Measurements from ENCODE around the gene CCL4.
"Not testable (repeated sequence)": the region's sequence is repeated elsewhere in the genome, so short reads cannot be mapped to it uniquely, and the experiment has no call there.

The CCL4 gene

GRCh38 chr17:36118477-36119353, 15.1 kb downstream of the CCL4 start:
- DNase-seq, result no peak

GRCh38 chr17:36120221-36120620, 16.6 kb downstream of the CCL4 start:
- no peak for DNase-seq

DNA sequence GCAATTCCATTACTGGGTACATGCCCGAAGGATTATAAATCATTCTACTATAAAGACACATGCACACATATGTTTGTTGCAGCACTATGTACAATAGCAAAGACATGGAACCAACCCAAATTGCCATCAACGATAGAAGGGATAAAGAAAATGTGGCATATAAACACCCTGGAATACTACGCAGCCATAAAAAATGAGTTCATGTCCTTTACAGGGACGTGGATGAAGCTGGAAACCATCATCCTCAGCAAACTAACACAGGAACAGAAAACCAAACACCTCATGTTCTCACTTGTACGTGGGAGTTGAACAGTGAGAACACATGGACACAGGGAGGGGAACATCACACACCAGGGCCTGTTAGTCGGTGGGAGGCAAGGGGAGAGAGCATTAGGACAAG, 17.5 kb downstream of the CCL4 start:
- not testable (repeated sequence) for DNase-seq

DNA sequence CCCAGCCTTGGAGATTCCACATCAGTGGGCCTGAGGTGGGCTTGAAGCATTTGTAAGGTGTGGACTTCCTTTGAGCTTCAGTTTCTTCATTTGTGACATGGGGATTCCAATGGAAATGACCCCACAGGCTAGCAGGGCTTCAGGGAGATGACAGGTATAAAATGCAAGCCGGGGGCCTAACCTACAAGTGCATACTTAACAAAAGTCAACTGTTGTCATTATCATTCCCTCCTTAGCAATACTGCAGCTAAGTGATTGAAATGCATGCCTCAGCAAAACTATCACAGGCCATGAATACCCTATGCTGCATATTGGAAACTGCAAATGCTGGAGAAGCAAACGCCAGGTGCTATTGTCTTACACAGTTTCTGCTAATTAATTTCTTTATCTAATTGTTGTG, 19.8 kb downstream of the CCL4 start:
- no peak for DNase-seq

- DNase-seq, result no peak
These were observed 21.5 kb downstream of the CCL4 start for GRCh38 chr17:36124879-36125824.

GRCh38 chr17:36127199-36127893, 23.7 kb downstream of the CCL4 start:
- DNase-seq, result no peak

GRCh38 chr17:36127911-36128310, 24.3 kb downstream of the CCL4 start:
- DNase-seq, result no peak

DNA sequence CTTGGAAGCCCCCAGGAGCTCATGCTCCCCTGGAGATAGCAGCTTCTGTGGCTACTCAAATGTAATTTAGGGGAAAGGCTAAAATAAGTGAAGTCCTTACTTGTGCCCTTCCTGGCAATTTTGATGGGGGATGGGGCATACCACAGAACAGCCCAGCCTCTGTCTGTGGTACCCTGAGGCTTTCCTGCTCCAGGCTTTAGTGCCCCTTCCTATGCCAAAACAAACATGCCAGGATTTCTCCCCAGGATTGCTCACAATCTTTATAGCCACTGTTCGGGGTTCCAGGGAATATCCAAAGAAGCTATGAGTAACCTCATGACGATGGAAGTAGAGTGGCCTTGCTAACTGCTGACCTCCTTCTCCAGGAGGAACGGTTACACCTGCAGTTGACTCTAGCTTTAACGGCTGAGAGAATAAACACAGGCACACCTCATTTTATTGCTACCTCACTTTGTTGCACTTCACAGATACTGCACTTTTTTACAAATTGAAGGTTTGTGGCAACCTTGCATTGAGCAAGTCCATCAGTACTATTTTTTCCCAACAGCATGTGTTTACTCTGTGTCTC, 24.9 kb downstream of the CCL4 start:
- no peak for DNase-seq

DNA sequence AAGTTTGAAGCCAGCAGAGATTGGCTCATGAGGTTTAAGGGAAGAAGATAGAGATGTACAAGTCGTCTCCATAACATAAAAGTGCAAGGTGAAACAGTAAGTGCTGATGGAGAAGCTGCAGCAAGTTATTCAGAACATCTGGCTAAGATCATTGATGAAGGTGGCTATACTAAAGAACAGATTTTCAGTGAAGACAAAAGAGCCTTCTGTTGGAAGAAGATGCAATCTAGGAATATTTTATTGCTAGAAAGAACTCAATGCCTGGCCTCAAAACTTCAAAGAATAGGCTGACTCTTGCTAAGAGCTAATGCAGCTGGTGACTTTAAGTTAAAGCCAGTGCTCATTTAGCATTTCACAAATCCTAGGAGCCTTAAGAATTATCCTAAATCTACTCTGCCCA, 26.0 kb downstream of the CCL4 start:
- no peak for DNase-seq

GRCh38 chr17:36130346-36130745, 26.7 kb downstream of the CCL4 start:
- DNase-seq, result no peak

GRCh38 chr17:36131421-36131820, 27.8 kb downstream of the CCL4 start:
- DNase-seq, result no peak

- DNase-seq, result no peak
These were observed 28.3 kb downstream of the CCL4 start for GRCh38 chr17:36131931-36132330.

DNA sequence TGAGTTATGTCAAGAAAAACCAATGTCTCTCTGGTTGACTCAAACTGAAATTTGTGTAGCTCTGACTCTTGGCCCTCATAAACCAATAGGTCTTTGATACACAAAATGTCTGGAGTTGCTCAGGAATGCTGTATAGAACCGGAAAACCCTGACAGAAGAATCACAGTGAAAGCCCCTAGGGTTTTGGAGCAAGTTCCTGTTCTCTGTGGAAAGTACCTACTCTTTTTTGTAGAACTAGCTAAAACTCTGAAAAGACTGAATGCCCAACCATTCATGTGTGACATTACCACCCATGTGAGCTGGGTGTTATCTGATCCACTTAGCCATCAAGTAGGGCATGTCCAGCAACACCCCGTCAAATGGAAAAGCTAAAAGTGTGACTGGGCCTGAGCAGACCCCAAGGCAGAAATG, 28.8 kb downstream of the CCL4 start:
- no peak for DNase-seq

- no peak for DNase-seq
These were observed 30.1 kb downstream of the CCL4 start for GRCh38 chr17:36133602-36134236.

GRCh38 chr17:36135465-36135864, 31.8 kb downstream of the CCL4 start:
- no peak for DNase-seq

GRCh38 chr17:36136036-36136435, 32.4 kb downstream of the CCL4 start:
- no peak for DNase-seq

GRCh38 chr17:36136439-36136838, 32.8 kb downstream of the CCL4 start:
- DNase-seq, result no peak

GRCh38 chr17:36142235-36142634, 38.6 kb downstream of the CCL4 start:
- no peak for DNase-seq

GRCh38 chr17:36142806-36143205, 39.2 kb downstream of the CCL4 start:
- no peak for DNase-seq

DNA sequence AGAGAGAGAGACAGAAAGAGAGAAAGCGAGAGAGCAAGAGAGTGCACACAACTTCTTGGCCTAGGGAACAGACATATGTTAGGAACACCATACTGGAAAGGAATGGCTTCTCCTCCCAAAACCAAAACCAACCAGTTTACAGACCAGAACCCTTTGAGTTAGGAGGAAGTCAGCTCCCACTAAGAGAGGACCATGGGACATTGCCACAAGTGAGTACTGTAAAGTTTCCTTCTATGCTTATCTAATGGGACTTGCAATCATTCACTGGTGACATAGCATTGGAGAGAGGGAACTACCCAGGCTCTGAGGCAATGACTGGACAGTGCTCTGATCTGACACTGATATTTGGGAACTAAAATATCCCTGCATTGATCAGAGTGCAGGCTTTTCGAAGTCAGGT, 40.4 kb downstream of the CCL4 start:
- no peak for DNase-seq

DNA sequence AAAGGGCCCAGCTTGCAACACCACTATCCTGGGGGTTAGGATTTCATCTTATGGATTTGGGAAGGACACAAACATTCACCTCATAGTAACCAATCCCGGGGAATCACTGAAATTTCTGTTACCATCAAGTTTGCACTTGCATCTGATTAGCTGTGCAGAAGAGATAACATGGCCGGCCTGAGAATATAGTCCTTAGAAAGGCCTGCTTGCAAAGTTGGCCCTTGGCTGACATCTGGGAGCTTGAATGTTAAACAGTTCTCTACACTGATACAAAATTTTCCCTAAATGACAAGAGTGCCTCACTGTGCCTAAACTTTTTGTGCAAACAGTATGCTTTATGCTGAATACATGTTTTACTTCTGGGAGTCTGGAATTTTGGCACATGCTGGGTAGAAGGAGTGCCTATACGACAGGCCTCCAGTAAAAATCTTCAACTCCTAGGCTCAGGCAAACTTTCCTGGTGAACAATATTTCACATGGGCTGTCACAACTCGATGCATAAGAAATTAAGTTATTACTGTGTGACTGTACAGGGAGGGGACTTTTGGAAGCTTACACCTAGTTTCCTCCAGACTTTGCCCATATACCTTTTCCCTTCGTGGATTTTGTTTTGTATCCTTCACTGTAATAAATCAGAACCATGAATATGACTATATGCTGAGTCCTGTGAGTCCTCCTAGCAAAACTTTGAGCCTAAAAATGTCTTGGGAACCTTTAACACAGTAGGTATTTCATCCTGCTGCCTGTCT, 41.5 kb downstream of the CCL4 start:
- DNase-seq, result no peak

DNA sequence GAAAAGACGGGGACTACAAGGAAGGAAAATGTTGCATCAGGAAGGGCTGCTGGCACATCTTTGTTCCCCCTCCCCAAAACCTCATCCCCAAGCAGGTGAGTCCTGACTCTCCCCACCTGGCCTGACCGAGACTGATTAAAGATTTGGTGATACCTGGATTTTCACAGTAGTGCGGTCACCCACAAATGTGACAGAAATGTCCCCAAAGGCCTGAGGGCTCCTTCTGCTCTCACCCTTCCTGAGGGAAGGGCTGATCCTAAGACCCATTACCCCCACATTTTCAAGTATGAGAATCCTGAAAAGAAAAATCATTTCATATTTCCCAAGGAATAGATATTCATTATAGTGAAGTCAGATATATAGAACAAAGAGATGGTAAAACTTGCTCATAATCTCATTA, 44.0 kb downstream of the CCL4 start:
- no peak for DNase-seq
